HuH-7 (cell line): ENCODE measurements around the gene SEPHS1.
"Not testable (repeated sequence)": the region's sequence is repeated elsewhere in the genome, so short reads cannot be mapped to it uniquely, and the experiment has no call there.

Source experiments
- DNase-seq: peaks from one replicate; pipeline ENCODE4 v3.0.0; 2011; ENCODE audit warnings: low spot score

SEPHS1 gene

GRCh38 chr10:13282348-13282747, 65.7 kb downstream of the SEPHS1 start:
- not testable (repeated sequence) for DNase-seq

GRCh38 chr10:13276749-13277365, 71.2 kb downstream of the SEPHS1 start:
- DNase-seq = no peak

GRCh38 chr10:13276146-13276545, 71.9 kb downstream of the SEPHS1 start:
- DNase-seq = not testable (repeated sequence)

- DNase-seq = no peak
Measured at GRCh38 chr10:13272164-13272571, 75.9 kb downstream of the SEPHS1 start.

GRCh38 chr10:13271552-13272163, 76.4 kb downstream of the SEPHS1 start:
- DNase-seq = peak; percentile 95

GRCh38 chr10:13270877-13271551, 77.1 kb downstream of the SEPHS1 start:
- no peak for DNase-seq

GRCh38 chr10:13268841-13269240, 79.3 kb downstream of the SEPHS1 start:
- no peak for DNase-seq

GRCh38 chr10:13268310-13268709, 79.8 kb downstream of the SEPHS1 start:
- DNase-seq = no peak
